Skeletal muscle satellite cell (primary cell): ENCODE measurements around the gene LRP1B.
"Not testable (repeated sequence)": the region's sequence is repeated elsewhere in the genome, so short reads cannot be mapped to it uniquely, and the experiment has no call there.

Source experiments
- H3K27me3 ChIP-seq: 2 replicates; pipeline ENCODE4 v1.7.0; 2013; ENCODE audit warnings: low read length; ENCODE audit not compliant: control insufficient read depth, insufficient read depth
- H3K36me3 ChIP-seq: 2 replicates; pipeline ENCODE4 v1.7.0; 2013; ENCODE audit warnings: mild to moderate bottlenecking, control low read depth, low read length; ENCODE audit not compliant: insufficient read depth
- H3K4me1 ChIP-seq: 2 replicates; pipeline ENCODE4 v1.7.0; 2013; ENCODE audit warnings: low read length; ENCODE audit not compliant: control insufficient read depth, insufficient read depth
- H3K4me2 ChIP-seq: 2 replicates; pipeline ENCODE4 v1.7.0; 2013; ENCODE audit warnings: mild to moderate bottlenecking, low read length
- H3K4me3 ChIP-seq: 2 replicates; pipeline ENCODE4 v1.7.0; 2013; ENCODE audit warnings: low read length
- H3K9ac ChIP-seq: 2 replicates; pipeline ENCODE4 v1.7.0; 2013; ENCODE audit warnings: mild to moderate bottlenecking, low read depth, low read length, moderate library complexity
- H3K9me3 ChIP-seq: replicated peaks from 2 replicates; pipeline ENCODE4 v1.7.0; 2013; ENCODE audit warnings: mild to moderate bottlenecking, control low read depth, low read length

Gene LRP1B

DNA sequence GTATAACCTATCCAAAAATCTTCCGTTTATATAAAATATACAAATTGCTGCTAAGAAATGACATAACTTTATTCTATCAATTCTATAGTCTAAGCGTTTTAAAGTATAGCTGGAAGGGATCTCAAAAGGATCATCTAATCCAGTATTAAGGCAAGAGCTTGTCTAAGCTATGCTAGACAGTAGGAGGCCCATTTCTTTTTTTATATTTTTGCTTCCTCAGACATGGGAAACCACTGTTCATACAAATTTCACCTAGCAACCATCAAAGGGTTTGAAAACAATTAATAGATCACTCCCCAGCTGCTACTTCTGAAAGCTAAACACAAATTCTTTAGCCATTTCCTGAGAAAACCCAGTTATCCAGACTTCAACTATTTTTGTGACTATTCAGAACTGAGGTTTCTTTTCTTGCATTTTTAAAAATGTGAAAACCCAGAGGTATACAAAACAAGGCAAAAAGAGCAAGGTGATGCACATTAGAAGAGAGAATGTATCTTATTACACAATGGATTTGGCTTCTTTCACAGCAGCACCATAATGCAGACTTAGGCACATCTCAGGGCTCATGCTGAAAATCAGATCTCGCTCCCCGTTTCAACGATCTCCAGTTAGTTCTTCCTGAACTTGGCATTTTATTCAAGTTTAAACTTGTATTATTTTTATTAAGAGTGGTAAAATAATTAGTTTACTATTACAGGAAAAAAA, 274.4 kb downstream of the LRP1B start:
- H3K4me1 ChIP-seq = no peaks in the 10 kb centered on the region

GRCh38 chr2:141848191-141848590, 282.6 kb downstream of the LRP1B start:
- no peaks in the 10 kb centered on the region for H3K36me3 ChIP-seq
- H3K4me2 ChIP-seq = no peak overlapping the region
- H3K9me3 ChIP-seq = no peaks in the 10 kb centered on the region
- no peaks in the 10 kb centered on the region for H3K4me1 ChIP-seq
- no peak overlapping the region for H3K9ac ChIP-seq
- H3K27me3 ChIP-seq = no peaks in the 10 kb centered on the region
- H3K4me3 ChIP-seq = no peak overlapping the region

More for the DNA sequence above, 274.4 kb downstream of the LRP1B start:
- Histone ChIP-seq H3K9ac (no peak overlapping the region), H3K4me2 (no peak overlapping the region), H3K36me3 (no peaks in the 10 kb centered on the region), H3K27me3 (no peaks in the 10 kb centered on the region), H3K9me3 (no peaks in the 10 kb centered on the region), H3K4me3 (no peak overlapping the region)

DNA sequence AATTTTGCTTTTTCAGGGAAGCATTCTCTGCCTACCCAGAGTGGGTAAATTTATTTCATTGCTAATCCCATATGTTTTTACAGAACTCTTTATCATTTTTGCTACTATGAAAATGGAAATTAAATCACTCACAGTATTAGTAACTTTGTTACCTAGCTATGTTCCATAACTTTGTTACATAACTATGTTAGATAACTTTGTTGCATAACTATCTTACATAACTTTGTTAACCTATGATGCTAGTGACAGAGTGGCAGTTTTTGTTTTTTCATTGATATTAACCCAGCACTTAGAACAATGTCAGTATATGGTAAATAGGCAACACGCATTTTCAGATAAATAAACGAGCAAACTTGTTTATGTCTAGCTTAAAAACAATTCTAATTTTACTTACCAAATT, 286.6 kb downstream of the LRP1B start:
- Histone ChIP-seq H3K36me3 (no peaks in the 10 kb centered on the region), H3K4me3 (no peak overlapping the region), H3K9me3 (no peaks in the 10 kb centered on the region), H3K4me1 (no peaks in the 10 kb centered on the region), H3K4me2 (no peak overlapping the region), H3K9ac (no peak overlapping the region), H3K27me3 (no peaks in the 10 kb centered on the region)

GRCh38 chr2:141835103-141835502, 295.7 kb downstream of the LRP1B start:
- Histone ChIP-seq H3K4me2 (no peak overlapping the region), H3K9ac (no peak overlapping the region)

GRCh38 chr2:141828761-141829160, 302.1 kb downstream of the LRP1B start:
- Histone ChIP-seq H3K4me2 (no peak overlapping the region), H3K27me3 (no peaks in the 10 kb centered on the region), H3K9ac (no peak overlapping the region), H3K4me3 (no peak overlapping the region), H3K36me3 (no peaks in the 10 kb centered on the region), H3K4me1 (no peaks in the 10 kb centered on the region), H3K9me3 (no peaks in the 10 kb centered on the region)

More at GRCh38 chr2:141835103-141835502, 295.7 kb downstream of the LRP1B start:
- Histone ChIP-seq H3K4me1 (no peaks in the 10 kb centered on the region), H3K27me3 (no peaks in the 10 kb centered on the region), H3K36me3 (no peaks in the 10 kb centered on the region), H3K4me3 (no peak overlapping the region), H3K9me3 (no peaks in the 10 kb centered on the region)

GRCh38 chr2:141824790-141825189, 306.0 kb downstream of the LRP1B start:
- no peak overlapping the region for H3K4me3 ChIP-seq
- no peaks in the 10 kb centered on the region for H3K9me3 ChIP-seq
- H3K36me3 ChIP-seq = no peaks in the 10 kb centered on the region
- H3K4me1 ChIP-seq = no peaks in the 10 kb centered on the region
- no peak overlapping the region for H3K4me2 ChIP-seq
- H3K9ac ChIP-seq = no peak overlapping the region
- no peaks in the 10 kb centered on the region for H3K27me3 ChIP-seq

DNA sequence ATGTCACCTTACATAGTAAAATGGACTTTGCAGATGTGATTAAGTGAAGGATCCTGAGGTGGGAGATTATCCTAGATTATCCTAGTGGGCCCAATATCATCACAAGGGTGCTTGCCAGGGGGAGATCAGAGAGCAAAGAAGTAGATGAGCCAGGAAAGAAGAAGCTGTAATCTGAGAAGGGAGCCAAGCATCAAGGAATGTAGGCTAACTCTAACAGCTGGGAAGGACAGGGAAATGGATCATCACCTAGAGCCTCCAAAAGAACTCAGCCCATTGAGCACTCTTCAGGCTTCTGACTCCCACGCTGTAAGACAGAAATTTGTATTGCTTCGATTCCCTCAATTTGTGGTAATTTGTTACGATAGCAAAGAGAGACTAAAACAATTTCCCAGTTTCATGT, 309.9 kb downstream of the LRP1B start:
- H3K9me3 ChIP-seq = no peaks in the 10 kb centered on the region
- no peak overlapping the region for H3K4me2 ChIP-seq
- no peaks in the 10 kb centered on the region for H3K36me3 ChIP-seq
- H3K9ac ChIP-seq = no peak overlapping the region
- no peaks in the 10 kb centered on the region for H3K27me3 ChIP-seq
- H3K4me1 ChIP-seq = no peaks in the 10 kb centered on the region
- H3K4me3 ChIP-seq = no peak overlapping the region

- H3K27me3 ChIP-seq, H3K4me1 ChIP-seq, H3K36me3 ChIP-seq, H3K4me3 ChIP-seq, H3K9ac ChIP-seq, H3K9me3 ChIP-seq, H3K4me2 ChIP-seq: not testable (repeated sequence)
Observed at GRCh38 chr2:141815320-141815719, 315.5 kb downstream of the LRP1B start.

GRCh38 chr2:141814150-141814549, 316.7 kb downstream of the LRP1B start:
- no peak overlapping the region for H3K9ac ChIP-seq
- H3K4me1 ChIP-seq = no peaks in the 10 kb centered on the region
- no peaks in the 10 kb centered on the region for H3K9me3 ChIP-seq
- H3K4me3 ChIP-seq = no peak overlapping the region
- H3K4me2 ChIP-seq = no peak overlapping the region
- H3K27me3 ChIP-seq = no peaks in the 10 kb centered on the region
- no peaks in the 10 kb centered on the region for H3K36me3 ChIP-seq

DNA sequence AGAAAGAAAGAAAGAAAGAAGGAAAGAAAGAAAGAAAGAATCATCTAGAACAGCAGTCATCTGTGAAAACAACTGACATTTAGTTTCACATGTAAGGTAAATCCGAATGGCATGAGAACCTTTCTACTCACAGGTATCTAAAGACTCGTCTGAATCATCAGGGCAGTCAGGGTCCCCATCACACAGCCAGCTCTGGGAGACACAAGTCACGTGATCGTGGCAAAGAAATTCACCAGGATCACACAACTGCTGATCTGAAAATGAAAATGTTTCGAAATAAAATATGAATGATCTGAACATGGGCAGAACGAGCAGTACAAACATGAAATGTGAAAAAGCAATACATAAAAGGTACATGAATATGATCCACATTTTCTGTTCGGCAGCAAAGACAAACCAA, 320.7 kb downstream of the LRP1B start:
- Histone ChIP-seq H3K4me2 (no peak overlapping the region), H3K9ac (no peak overlapping the region), H3K4me1 (no peaks in the 10 kb centered on the region), H3K27me3 (no peaks in the 10 kb centered on the region), H3K36me3 (no peaks in the 10 kb centered on the region), H3K4me3 (no peak overlapping the region), H3K9me3 (no peaks in the 10 kb centered on the region)

DNA sequence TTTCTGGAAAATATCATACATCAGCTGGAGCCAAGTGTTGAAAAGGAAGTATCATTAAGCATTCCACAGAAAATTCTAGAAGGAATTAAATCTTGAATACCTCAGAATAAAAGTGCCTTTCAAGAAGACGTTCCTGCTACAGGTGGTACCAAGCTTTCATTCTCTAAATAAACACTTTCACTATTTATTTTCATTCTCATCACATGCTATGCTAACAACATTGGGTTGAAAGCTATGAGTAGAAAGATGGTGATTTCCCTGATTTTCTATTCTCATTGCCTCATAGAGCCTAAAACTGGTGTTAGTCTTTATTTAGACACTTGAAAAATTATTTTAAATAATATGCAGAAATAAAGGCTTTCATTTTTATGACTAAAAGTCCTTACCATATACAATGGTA, 324.7 kb downstream of the LRP1B start:
- H3K4me3 ChIP-seq = no peak overlapping the region
- H3K4me1 ChIP-seq = no peaks in the 10 kb centered on the region
- no peaks in the 10 kb centered on the region for H3K9me3 ChIP-seq
- no peak overlapping the region for H3K9ac ChIP-seq
- H3K4me2 ChIP-seq = no peak overlapping the region
- H3K27me3 ChIP-seq = no peaks in the 10 kb centered on the region
- no peaks in the 10 kb centered on the region for H3K36me3 ChIP-seq

DNA sequence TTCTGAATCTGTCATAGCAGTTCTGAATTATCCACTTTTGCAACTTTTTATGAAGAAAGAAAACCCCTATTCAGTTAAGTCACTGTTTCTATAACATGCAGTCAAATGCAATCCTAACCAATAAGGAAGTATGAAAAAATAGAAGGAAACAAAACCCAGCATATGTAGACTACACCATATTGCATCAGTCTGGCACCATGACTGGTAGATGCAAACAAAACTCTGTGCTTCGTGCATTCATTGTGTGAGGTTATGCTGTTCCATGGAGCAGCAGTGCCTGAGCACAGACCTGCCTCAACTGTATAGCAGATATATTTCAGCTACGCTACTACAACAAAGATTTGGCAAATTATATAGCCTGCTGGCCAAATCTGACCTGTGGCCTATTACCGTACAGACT, 325.5 kb downstream of the LRP1B start:
- H3K9ac ChIP-seq = no peak overlapping the region
- no peaks in the 10 kb centered on the region for H3K36me3 ChIP-seq
- H3K27me3 ChIP-seq = no peaks in the 10 kb centered on the region
- no peak overlapping the region for H3K4me2 ChIP-seq
- no peaks in the 10 kb centered on the region for H3K9me3 ChIP-seq
- H3K4me1 ChIP-seq = no peaks in the 10 kb centered on the region
- H3K4me3 ChIP-seq = no peak overlapping the region
